Umbilical cord (tissue), 2 donors: Measurements from ENCODE around the gene PARD3. TPM values are rescaled to one million over a fixed set of nuclear protein-coding genes. Genes with fewer than 3 reads are reported as not detected.
A peak's percentile ranks its signal among the peaks of the same experiment; 100 is the strongest.
"Not testable (repeated sequence)": the region's sequence is repeated elsewhere in the genome, so short reads cannot be mapped to it uniquely, and the experiment has no call there.

Source experiments
- DNase-seq: peaks from one replicate; pipeline ENCODE4 v3.0.0-alpha.2; 2015; ENCODE audit warnings: low spot score
- total RNA-seq: library from RNA; depleted of rRNA; stranded (reverse); fragments of >200 nt; gene quantifications from one replicate; pipeline ENCODE4 v1.2.3, GENCODE V29; 2014; ENCODE audit warnings: low replicate concordance; ENCODE audit not compliant: insufficient read depth

Gene PARD3
- total RNA-seq, 1 donor from 2014 or later = 27.0 TPM

GRCh38 chr10:34797155-34797554 is 17.9 kb downstream of the PARD3 start:
- DNase-seq = no peak

GRCh38 chr10:34796133-34796532 is 19.0 kb downstream of the PARD3 start:
- no peak for DNase-seq

- no peak for DNase-seq
These were observed 19.8 kb downstream of the PARD3 start for GRCh38 chr10:34795334-34795733.

- no peak for DNase-seq
These were observed 20.3 kb downstream of the PARD3 start for GRCh38 chr10:34794835-34795234.

- not testable (repeated sequence) for DNase-seq
These were observed 21.5 kb downstream of the PARD3 start for GRCh38 chr10:34793581-34793980.

GRCh38 chr10:34792881-34793280 is 22.2 kb downstream of the PARD3 start:
- DNase-seq = no peak

GRCh38 chr10:34791947-34792346 is 23.1 kb downstream of the PARD3 start:
- DNase-seq = no peak

GRCh38 chr10:34791228-34791627 is 23.9 kb downstream of the PARD3 start:
- DNase-seq = no peak

GRCh38 chr10:34789966-34790506 is 25.1 kb downstream of the PARD3 start:
- DNase-seq = no peak

GRCh38 chr10:34786464-34786863 is 28.6 kb downstream of the PARD3 start:
- DNase-seq = no peak

- no peak for DNase-seq
These were observed 33.4 kb downstream of the PARD3 start for GRCh38 chr10:34781711-34782110.

- peak; percentile 78 for DNase-seq
These were observed 34.2 kb downstream of the PARD3 start for GRCh38 chr10:34780818-34781380.

- no peak for DNase-seq
These were observed 36.9 kb downstream of the PARD3 start for GRCh38 chr10:34778237-34778636.

GRCh38 chr10:34776090-34776690 is 38.9 kb downstream of the PARD3 start:
- peak; percentile 40 for DNase-seq

GRCh38 chr10:34775044-34775637 is 40.0 kb downstream of the PARD3 start:
- DNase-seq = no peak

GRCh38 chr10:34773636-34774630 is 41.2 kb downstream of the PARD3 start:
- DNase-seq = no peak

GRCh38 chr10:34771525-34771924 is 43.6 kb downstream of the PARD3 start:
- DNase-seq = no peak

- DNase-seq = no peak
These were observed 44.0 kb downstream of the PARD3 start for GRCh38 chr10:34771106-34771505.

GRCh38 chr10:34769899-34770298 is 45.2 kb downstream of the PARD3 start:
- no peak for DNase-seq

GRCh38 chr10:34768972-34769330 is 46.1 kb downstream of the PARD3 start:
- DNase-seq = no peak

GRCh38 chr10:34768261-34768971 is 46.7 kb downstream of the PARD3 start:
- DNase-seq = peak; percentile 47
